Small intestine (tissue), 7 donors: Measurements from ENCODE around the gene PARD3. TPM values are rescaled to one million over a fixed set of nuclear protein-coding genes. Genes with fewer than 3 reads are reported as not detected.

Experiments
- DNase-seq, 2 donors: peaks; one replicate each; pipeline versions ENCODE4 v3.0.0 to v3.0.0-alpha.2; 2013
- FAIRE-seq: peaks from 2 replicates; lab custom pipeline; 2012; peaks lifted over from hg19 to GRCh38; lab: Jason Lieb, UNC
- H3K27ac ChIP-seq, 3 donors: one replicate each; pipeline ENCODE4 v1.5.1; 2013; ENCODE audit warnings: low read length in 2 of 3, mild to moderate bottlenecking in 2 of 3, control low read depth in 1 of 3, inconsistent platforms in 1 of 3, low read depth in 1 of 3, moderate library complexity in 1 of 3
- H3K27me3 ChIP-seq, 3 donors: one replicate each; pipeline ENCODE4 v1.6.1; 2013; ENCODE audit warnings: low read length in 3 of 3, inconsistent platforms in 1 of 3; ENCODE audit not compliant: control insufficient read depth in 3 of 3, insufficient read depth in 3 of 3
- H3K36me3 ChIP-seq, 3 donors: one replicate each; pipeline ENCODE4 v1.6.1; 2013; ENCODE audit warnings: low read length in 3 of 3, inconsistent platforms in 1 of 3, low read depth in 1 of 3, mild to moderate bottlenecking in 1 of 3, moderate library complexity in 1 of 3; ENCODE audit not compliant: control insufficient read depth in 3 of 3, insufficient read depth in 2 of 3
- H3K4me1 ChIP-seq, 3 donors: one replicate each; pipeline ENCODE4 v1.6.1; 2013; ENCODE audit warnings: low read length in 2 of 3, inconsistent platforms in 1 of 3, low read depth in 1 of 3, mild to moderate bottlenecking in 1 of 3, moderate library complexity in 1 of 3; ENCODE audit not compliant: control insufficient read depth in 3 of 3, insufficient read depth in 2 of 3
- H3K4me3 ChIP-seq, 3 donors: one replicate each; pipeline ENCODE4 v1.5.1; 2013; ENCODE audit warnings: low read length in 3 of 3, control low read depth in 1 of 3, inconsistent platforms in 1 of 3, low read depth in 1 of 3, mild to moderate bottlenecking in 1 of 3, moderate library complexity in 1 of 3
- H3K9me3 ChIP-seq, 2 donors: one replicate each; pipeline ENCODE4 v1.6.1; 2013; ENCODE audit warnings: low read depth in 1 of 2, low read length in 1 of 2; ENCODE audit not compliant: control insufficient read depth in 2 of 2, insufficient read depth in 1 of 2
- WGBS, 3 donors: extraction: QIAGEN DNeasy Blood & Tissue Kit; methylation state at CpG; one replicate each; pipeline ENCODE4 v1.1.7; 2013; 5-methylcytosine and 5-hydroxymethylcytosine counted together
- polyA plus RNA-seq, 4 donors: library from polyadenylated mRNA; stranded (reverse) in 3 of 4; unstranded in 1 of 4; fragments of 200-250 nt in 3 of 4; fragments of 120-200 nt in 1 of 4; gene quantifications; one replicate each; pipeline versions ENCODE4 v1.2.1 to v1.2.3, GENCODE V29; 2013
- donor health status: healthy with polysubstance abuse.
- donor health status: control.
- donor health status: control.
- donor health status: Bipolar disorder and iron deficiency.
- donor health status: healthy.

PARD3 gene
- polyA plus RNA-seq, 4 donors: 14.3 to 24.3 (median 15.5) TPM

DNA sequence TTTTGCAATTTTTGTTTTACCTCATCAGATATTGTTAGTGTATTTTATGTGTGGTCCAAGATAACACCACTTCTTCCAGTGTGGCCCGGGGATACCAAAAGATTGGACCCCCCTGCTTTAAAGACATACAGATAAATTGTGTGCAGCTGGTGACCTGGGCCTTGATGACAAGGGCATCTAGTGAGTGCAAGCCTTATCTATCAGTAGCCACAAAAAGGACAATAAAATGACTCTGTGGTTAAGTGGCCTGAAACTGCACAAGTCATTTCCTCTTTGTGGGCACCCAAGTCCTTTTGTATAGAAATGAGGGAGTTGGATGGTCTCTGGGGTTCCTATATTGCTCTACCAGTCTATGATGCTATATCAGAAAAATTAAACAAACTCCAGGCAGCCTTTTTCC lies 98.1 kb downstream of the PARD3 start:
- Histone ChIP-seq H3K9me3 (no peaks in the 10 kb centered on the region), H3K36me3 (no peaks in the 10 kb centered on the region), H3K4me1 (peaks cover 0 to 11% (median 8%) of the 10 kb centered on the region in 3 donors), H3K27me3 (no peaks in the 10 kb centered on the region), H3K4me3 (no peak overlapping the region), H3K27ac (no peak overlapping the region)
- WGBS, 3 donors: 10 to 26% (median 26%) methylated on average over 1 of the region's 1 CpG
- DNase-seq (peak in 1 of 2 donors; percentile 28), FAIRE-seq (no peak)

DNA sequence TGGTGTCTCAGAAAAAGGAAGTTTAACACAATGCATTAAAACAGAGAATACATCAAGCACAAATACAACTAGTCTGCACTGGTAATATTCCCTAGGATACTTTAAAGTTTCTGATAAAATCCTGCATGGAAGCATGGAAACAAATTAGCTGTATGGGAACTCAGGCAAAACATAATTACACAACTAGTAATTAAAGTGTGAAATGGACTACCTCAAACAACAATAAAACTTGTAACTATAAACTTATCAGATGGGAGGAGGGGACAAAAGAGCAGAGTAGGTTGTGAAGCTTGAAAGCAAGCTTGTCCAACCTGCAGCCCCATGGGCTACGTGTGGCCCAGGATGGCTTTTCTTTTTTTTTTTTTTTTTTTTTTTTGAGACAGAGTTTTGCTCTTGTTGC lies 98.9 kb downstream of the PARD3 start:
- Histone ChIP-seq H3K4me3 (no peak overlapping the region), H3K4me1 (peaks cover 0 to 11% (median 9%) of the 10 kb centered on the region in 3 donors), H3K9me3 (no peaks in the 10 kb centered on the region), H3K27ac (no peak overlapping the region), H3K36me3 (no peaks in the 10 kb centered on the region), H3K27me3 (no peaks in the 10 kb centered on the region)
- FAIRE-seq: no peak
- WGBS, 3 donors: 38 to 62% (median 62%) methylated on average over 1 of the region's 1 CpG
- DNase-seq: peak; percentile 51 to 63

DNA sequence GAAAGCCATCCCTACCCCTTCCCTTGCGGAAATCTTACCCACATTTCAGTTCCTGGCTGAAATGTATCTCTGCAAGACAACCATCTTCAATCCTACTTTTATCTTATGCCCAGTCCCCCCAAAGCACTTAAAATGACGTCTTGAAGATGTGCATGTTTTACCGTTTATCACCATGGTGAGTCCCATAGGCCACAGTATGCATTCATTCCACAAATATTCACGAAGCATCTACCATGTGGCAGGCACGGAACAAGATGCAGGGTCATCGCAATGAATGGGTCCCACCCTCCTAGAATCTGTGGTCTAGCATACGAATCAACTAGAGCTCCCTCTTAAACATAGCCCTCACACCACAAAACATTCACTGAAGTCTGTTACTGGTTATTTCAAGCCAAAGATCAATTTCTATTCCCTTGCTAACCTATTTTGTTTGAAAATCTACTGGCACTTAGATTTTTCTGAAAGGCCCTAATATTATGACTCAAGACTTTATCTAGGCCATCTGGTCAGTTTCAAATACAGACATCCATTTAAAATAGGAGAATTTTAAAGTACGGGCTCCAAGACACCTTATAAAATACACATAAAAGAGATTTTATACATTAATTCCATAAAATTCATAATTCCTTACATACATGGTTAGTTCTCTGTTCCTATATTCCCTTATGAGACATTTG lies 99.4 kb downstream of the PARD3 start:
- 89 to 91% (median 90%) methylated on average over 8 of the region's 8 CpGs for WGBS, 3 donors
- FAIRE-seq (no peak), DNase-seq (no peak)
- Histone ChIP-seq H3K27ac (no peak overlapping the region), H3K36me3 (no peaks in the 10 kb centered on the region), H3K27me3 (no peaks in the 10 kb centered on the region), H3K4me1 (peaks cover 0 to 13% (median 11%) of the 10 kb centered on the region in 3 donors), H3K4me3 (no peak overlapping the region), H3K9me3 (no peaks in the 10 kb centered on the region)

DNA sequence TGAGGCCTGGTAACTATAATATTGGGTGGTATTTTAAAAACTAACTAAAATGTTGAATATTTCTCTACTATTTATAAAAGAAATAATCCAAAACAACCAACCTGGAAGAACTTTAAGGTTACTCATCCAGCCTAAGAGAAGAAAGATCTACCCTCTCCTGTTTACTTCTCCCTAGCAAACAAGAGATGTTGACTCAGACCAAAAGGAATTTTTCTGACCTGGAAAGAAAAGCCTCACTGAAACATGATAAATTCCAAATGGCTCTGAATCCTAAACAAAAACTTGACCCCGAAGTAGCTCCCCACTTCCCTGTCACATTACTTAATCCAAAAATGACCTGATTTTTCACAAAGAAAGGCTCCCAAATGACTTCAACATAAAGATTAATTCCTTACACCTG lies 101.2 kb downstream of the PARD3 start:
- no peak overlapping the region for H3K27ac ChIP-seq
- DNase-seq (no peak), FAIRE-seq (no peak)
- H3K27me3 ChIP-seq: no peaks in the 10 kb centered on the region
- H3K4me3 ChIP-seq: no peak overlapping the region
- peaks cover 0 to 13% (median 11%) of the 10 kb centered on the region in 3 donors for H3K4me1 ChIP-seq
- WGBS, 3 donors: 56 to 85% (median 81%) methylated on average over 1 of the region's 1 CpG
- H3K9me3 ChIP-seq: peaks cover 0 to 4% of the 10 kb centered on the region in 2 donors
- no peaks in the 10 kb centered on the region for H3K36me3 ChIP-seq

DNA sequence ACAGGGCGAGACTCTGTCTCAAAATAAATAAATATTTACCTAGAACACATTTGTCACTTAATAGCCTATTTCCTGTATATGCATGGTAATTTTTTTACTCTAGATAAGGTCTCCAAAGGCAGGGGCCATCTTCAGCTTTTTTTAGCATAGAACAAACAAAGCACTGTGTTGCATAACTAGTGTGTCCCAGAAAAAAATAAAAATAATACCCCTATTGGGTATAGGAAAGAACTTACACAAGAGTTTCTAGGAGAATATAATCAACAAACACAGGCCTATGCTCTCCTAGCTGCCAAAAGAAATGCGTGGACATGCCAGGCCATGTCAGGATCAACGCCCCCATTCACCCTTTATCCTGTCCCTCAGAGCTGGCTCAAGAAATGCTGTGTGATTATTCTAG lies 103.6 kb downstream of the PARD3 start:
- H3K36me3 ChIP-seq: peaks cover 0 to under 1% (median 0%) of the 10 kb centered on the region in 3 donors
- WGBS, 3 donors: 66 to 89% (median 67%) methylated on average over 3 of the region's 3 CpGs
- H3K4me3 ChIP-seq: no peak overlapping the region
- H3K27me3 ChIP-seq: no peaks in the 10 kb centered on the region
- FAIRE-seq (no peak), DNase-seq (no peak)
- peaks cover 0 to 8% (median 0%) of the 10 kb centered on the region in 3 donors for H3K4me1 ChIP-seq
- H3K27ac ChIP-seq: peak overlapping the region in 1 of 3 donors; percentile 2
- peaks cover 0 to 4% of the 10 kb centered on the region in 2 donors for H3K9me3 ChIP-seq

DNA sequence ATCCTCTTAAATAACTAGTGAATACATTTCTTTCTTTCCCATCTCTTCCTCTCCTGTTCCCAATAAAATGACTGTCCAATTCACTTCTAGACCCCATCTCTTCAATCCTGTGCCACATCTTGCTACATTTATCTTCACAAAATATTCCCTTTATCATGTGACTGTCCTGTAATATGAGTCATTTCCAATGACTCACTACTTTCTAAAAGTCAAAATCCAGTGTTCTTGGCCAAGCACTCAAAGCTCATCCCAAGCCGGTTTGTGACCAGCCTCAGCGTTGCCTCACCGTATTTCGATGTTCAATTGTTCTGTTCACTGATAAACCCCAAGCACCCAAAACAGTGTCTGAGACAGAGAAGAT lies 104.7 kb downstream of the PARD3 start:
- H3K27me3 ChIP-seq: no peaks in the 10 kb centered on the region
- no peak overlapping the region for H3K27ac ChIP-seq
- no peak overlapping the region for H3K4me3 ChIP-seq
- peaks cover 0 to 4% (median 0%) of the 10 kb centered on the region in 3 donors for H3K36me3 ChIP-seq
- H3K4me1 ChIP-seq: peaks cover 0 to 11% (median 0%) of the 10 kb centered on the region in 3 donors
- FAIRE-seq (no peak), DNase-seq (no peak)
- H3K9me3 ChIP-seq: peaks cover 0 to 4% of the 10 kb centered on the region in 2 donors
- 70 to 95% (median 94%) methylated on average over 4 of the region's 4 CpGs for WGBS, 3 donors

GRCh38 chr10:34709637-34710390 lies 105.3 kb downstream of the PARD3 start:
- FAIRE-seq: no peak
- H3K9me3 ChIP-seq: peaks cover 0 to 4% of the 10 kb centered on the region in 2 donors
- H3K27ac ChIP-seq: peak overlapping the region in 1 of 3 donors; percentile 32
- peaks cover 0 to 4% (median 0%) of the 10 kb centered on the region in 3 donors for H3K36me3 ChIP-seq
- no peak overlapping the region for H3K4me3 ChIP-seq
- no peak for DNase-seq
- H3K4me1 ChIP-seq: peaks cover 0 to 11% (median 0%) of the 10 kb centered on the region in 3 donors
- 74 to 82% (median 80%) methylated on average over 8 of the region's 8 CpGs for WGBS, 3 donors
- H3K27me3 ChIP-seq: no peaks in the 10 kb centered on the region

GRCh38 chr10:34707656-34708055 lies 107.4 kb downstream of the PARD3 start:
- FAIRE-seq: no peak
- H3K27ac ChIP-seq: no peak overlapping the region
- H3K4me1 ChIP-seq: peaks cover 0 to 11% (median 0%) of the 10 kb centered on the region in 3 donors
- H3K4me3 ChIP-seq: no peak overlapping the region
- WGBS, 3 donors: 73 to 96% (median 81%) methylated on average over 1 of the region's 1 CpG
- peaks cover 0 to 4% of the 10 kb centered on the region in 2 donors for H3K9me3 ChIP-seq
- H3K27me3 ChIP-seq: no peaks in the 10 kb centered on the region
- peaks cover 0 to 4% (median 0%) of the 10 kb centered on the region in 3 donors for H3K36me3 ChIP-seq
- no peak for DNase-seq
